22Rv1 (cell line): Measurements from ENCODE around the gene TENM4.

ENCODE experiments used
- H3K27ac ChIP-seq: fragments of 450-650 bp; 2 replicates; pipeline ENCODE4 v1.5.1; 2017
- ZFX ChIP-seq: fragments of 450-650 bp; IDR thresholded peaks from 2 replicates; pipeline ENCODE4 v1.6.1; 2017; ENCODE audit warnings: antibody characterized with exemption, borderline replicate concordance
- TF ChIP-seq, protein P1 (sequence below): fragments of 450-650 bp; IDR thresholded peaks from 2 replicates; pipeline ENCODE4 v1.5.1; 2017; ENCODE audit warnings: mild to moderate bottlenecking

The TENM4 gene

GRCh38 chr11:79119491-79120284 is 321.1 kb downstream of the TENM4 start:
- no peak overlapping the region for H3K27ac ChIP-seq

DNA sequence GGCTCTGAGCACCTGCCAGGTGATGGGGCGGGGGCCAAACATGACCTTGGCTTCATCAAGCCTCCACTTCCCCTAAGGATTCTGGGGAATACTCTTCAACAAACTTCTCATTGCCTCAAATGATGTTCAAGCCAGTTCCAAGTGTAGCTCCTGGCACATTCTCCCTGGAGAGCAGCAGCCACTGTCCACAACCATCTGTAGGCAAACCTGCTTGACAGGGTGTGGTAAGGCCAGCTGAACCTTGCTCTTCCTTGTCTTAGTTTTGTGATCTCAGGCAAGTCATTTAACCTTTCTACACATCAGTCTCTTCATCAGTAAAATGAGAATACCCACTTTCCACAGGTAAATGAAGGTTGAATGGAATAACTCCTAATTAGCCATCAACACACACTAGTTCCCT is 323.3 kb downstream of the TENM4 start:
- TF ChIP-seq, protein P1, sequence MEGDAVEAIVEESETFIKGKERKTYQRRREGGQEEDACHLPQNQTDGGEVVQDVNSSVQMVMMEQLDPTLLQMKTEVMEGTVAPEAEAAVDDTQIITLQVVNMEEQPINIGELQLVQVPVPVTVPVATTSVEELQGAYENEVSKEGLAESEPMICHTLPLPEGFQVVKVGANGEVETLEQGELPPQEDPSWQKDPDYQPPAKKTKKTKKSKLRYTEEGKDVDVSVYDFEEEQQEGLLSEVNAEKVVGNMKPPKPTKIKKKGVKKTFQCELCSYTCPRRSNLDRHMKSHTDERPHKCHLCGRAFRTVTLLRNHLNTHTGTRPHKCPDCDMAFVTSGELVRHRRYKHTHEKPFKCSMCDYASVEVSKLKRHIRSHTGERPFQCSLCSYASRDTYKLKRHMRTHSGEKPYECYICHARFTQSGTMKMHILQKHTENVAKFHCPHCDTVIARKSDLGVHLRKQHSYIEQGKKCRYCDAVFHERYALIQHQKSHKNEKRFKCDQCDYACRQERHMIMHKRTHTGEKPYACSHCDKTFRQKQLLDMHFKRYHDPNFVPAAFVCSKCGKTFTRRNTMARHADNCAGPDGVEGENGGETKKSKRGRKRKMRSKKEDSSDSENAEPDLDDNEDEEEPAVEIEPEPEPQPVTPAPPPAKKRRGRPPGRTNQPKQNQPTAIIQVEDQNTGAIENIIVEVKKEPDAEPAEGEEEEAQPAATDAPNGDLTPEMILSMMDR = no peak

More at GRCh38 chr11:79119491-79120284, 321.1 kb downstream of the TENM4 start:
- TF ChIP-seq ZFX = no peak
- TF ChIP-seq, protein P1 = no peak

DNA sequence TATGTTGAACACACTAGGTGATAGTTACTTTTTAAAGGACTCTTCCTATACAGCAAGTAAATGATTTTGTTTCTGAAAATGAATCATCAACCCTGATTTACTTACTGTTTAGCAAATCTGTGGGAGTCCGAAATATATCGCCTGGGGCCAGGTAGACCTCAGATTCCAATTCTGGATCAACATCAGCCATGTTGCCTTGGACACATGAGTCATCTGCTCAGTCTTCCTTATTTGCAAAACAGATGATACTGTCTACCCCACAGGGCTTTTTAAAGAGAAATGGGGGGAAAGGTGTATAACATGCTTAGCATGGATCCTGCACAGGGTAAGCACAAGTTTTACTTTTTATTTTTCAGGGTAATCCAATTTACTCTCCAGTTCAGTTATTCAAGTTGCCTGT is 324.2 kb downstream of the TENM4 start:
- TF ChIP-seq, protein P1 = no peak
- no peak overlapping the region for H3K27ac ChIP-seq

More for the DNA sequence above, 323.3 kb downstream of the TENM4 start:
- no peak overlapping the region for H3K27ac ChIP-seq

DNA sequence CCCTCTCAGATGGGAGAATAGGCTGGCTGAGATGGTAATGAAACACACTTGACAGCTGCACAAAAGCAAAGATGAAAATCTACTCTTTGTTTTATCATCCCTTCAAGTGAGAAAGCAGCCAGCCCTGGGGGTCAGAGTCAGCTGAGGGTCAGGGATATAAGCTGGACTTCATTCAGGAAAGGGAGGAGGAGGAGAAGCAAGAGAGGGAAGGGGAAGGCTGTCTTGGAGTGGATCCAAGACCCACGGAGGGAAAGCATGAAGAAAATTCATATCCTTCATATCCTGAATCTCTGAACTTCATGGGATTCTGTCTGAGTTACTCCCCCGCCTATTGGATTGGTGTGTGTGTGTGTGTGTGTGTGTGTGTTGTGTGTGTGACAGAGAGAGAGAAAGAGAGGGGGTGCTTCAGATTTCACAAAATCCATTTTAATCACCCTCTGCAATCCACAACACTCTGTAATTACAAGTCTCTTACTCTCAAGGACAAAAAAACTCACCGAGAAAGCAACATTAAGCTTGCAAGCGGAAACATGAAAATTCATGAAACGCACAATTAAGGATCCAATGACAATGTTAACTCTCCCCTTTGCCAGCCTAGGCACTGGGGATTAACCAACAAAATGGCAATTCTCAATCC is 327.7 kb downstream of the TENM4 start:
- TF ChIP-seq, protein P1 = no peak
- no peak for TF ChIP-seq ZFX
- no peak overlapping the region for H3K27ac ChIP-seq

GRCh38 chr11:79110796-79111195 is 330.0 kb downstream of the TENM4 start:
- TF ChIP-seq, protein P1 = no peak
- TF ChIP-seq ZFX = no peak

DNA sequence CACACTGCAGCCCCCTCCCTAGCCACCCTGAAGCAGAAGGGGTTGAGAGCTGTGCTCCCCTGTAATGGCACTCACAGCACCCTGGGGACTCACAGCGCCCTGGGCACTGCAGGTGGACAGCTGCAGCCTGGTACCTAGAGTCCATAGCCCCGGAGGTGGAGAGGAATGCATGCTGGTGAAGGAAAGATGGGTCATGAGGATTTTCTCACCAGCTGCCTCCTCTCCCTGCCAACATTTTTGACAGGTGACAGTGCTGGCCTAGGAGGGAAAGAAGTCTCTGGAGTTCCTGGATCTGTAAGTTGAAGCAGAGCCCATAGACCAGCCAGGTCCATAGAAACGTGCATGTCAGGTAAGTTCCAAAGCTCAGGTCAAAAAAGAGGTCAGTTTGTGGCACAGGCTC is 330.5 kb downstream of the TENM4 start:
- no peak for TF ChIP-seq ZFX
- TF ChIP-seq, protein P1 = no peak
- no peak overlapping the region for H3K27ac ChIP-seq

More at GRCh38 chr11:79110796-79111195, 330.0 kb downstream of the TENM4 start:
- no peak overlapping the region for H3K27ac ChIP-seq

DNA sequence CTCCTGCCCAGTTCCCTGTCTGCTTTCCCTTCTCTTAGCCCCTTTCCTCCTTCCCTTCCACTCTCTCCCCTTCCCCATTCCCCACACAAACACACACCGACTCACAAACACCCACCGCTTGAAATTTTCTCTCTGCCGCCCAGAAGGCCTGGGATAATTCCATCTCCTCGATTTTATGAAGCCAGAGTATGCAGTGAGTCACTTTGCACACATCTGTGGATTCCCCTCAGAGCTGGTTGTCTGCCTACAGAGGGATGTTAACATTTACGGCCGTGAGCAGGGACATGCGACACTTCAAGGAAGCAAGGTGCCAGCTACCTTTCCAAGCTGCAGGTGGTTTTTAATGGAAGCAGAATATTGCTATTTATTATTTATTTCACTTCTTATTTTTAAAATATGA is 332.0 kb downstream of the TENM4 start:
- no peak overlapping the region for H3K27ac ChIP-seq

More for the DNA sequence above, 332.0 kb downstream of the TENM4 start:
- TF ChIP-seq, protein P1 = no peak
- no peak for TF ChIP-seq ZFX
